Measurements from ENCODE around the gene ZNRD2.

The ZNRD2 gene

DNA sequence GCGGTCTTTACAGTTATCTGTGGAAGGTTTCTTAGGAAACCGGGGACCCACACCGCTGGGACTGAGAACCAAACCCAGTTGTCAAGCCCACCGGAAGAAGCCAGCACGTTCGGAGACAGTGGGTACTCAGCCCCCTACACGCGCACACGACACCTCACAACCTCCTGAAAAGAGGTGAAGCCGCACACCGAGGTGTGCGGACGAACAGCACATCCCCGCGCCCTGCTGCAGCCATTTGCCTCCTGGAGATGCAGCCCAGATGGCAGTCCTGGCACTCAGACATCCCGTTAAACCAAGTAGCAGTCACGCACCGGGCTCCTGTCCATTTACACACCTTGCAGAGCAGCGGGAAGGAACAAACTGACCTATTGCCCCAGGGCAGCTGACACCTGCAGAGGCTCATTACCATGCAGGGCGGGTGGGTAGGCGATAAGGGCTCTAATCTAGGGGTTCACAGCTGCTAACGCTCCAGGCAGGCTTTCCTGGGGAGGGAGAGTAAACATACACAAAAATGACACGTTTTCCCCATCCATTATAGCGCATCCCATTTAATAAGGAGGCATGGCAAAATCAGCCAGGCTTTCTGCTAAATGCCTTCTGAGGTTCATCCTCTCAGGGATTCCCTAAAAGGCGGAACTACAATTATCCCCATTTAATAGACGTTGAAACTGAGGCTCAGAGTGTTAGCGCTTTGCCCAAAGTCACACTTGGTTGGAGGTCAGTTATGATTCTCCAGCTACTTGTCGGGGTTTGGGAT lies 4.7 kb downstream of the ZNRD2 start:
- DNase-seq, result no peak

DNA sequence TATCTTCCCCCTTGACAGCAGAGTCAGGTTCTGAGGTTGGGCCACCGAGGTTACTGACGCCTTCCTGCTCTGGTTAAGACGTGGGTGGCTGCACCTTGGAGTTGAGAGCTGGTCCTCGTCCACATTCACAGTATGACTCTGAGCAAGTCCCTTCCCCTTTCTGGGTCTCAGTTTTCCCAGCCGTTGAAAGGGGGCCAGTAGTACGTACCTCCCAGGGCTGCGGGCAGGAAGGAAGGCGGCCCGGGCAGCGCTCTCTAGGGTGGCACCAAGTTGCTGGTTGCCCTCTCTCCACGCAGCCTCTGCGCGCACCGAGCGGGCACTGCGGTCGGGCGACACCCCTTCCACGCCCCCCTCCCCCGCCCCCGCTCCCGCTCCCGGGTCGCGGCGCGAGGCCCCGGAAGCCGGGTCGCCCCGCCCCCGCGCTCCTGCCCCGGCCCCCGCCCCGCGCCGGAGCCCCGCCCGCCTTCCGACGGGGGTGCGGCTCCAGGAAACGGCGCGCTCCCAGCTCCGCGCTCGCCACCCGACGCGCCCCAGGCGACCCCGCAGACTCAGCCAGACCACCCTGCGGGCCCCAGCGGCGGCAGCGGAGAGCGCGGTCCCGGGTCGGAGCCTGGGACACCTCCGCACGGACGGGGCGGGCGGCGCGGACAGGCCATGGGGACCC lies 5.4 kb downstream of the ZNRD2 start, which contains the start of gene EHBP1L1:
Gene EHBP1L1 (plus strand): TSS at position 486 of the 664 bp plus-strand sequence. CDS start 250 bp downstream, outside the sequence.
- DNase-seq, result no peak

GRCh38 chr11:65576232-65576866 lies 6.1 kb downstream of the ZNRD2 start:
- DNase-seq, result no peak

DNA sequence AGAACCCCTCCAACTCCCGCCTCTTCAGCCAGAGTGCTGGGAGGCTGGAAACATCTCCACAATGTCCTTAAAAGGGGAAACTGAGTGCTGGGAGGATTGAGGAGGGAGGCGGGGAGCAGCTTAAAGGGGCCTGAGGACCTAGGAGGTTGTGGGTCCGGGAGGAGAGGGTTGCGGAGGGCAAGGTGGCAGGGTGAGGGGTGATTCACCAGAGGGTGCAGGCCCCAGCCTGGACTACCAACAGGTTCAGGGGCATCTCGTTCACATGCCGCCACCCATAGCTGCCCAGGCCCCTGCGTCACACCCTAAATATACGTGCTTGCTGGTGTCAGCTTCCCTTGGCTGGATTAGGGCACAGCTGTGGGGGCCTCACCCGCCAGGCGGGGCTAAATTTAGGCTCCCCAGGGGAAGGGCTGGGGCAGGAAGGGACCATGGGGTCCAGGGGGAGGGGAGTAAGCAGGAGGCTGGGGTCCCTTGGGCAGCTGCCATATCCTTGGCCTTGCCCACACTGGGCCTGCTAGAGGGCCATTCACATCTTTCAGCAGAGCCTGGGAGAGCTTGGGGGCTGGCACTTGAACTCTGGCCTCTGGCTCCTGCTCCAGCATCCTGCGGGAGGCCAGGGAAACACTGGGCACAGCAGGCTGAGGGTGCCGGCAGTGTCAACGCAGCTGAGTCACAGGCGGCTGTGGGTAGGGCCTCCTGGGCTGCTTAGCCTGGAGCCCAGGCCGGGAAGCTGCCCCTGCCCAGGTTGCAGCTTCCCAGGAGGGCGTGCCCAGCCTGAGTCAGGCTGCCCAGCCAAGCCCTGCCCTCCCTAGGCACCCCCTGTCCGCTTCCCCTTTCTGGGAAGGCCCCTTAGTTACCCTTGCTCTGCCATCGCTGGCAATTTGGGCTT lies 6.8 kb downstream of the ZNRD2 start:
- no peak for DNase-seq

- no peak for DNase-seq
Observed at GRCh38 chr11:65577756-65578109, 7.5 kb downstream of the ZNRD2 start.

GRCh38 chr11:65578134-65578533 lies 7.9 kb downstream of the ZNRD2 start:
- no peak for DNase-seq

DNA sequence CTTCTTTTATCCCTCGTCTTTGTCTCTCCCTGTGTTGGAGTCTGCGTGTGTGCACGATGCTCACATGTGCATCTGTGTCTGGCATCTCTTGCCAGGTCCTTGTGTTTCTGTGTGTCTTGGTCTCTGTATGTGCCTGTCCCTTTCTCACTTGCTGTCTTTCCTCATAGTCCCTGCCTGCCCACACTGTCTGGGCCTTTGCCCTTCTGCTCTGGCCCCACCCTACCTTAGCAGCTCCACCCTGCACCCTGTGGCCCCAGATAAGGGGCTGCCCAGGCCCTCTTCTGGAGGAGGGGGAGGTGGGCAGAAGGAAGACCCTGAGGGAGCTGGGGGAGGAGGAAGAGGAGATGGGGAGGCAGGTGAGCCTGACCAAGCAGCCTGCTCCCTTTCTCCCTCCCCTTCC lies 8.4 kb downstream of the ZNRD2 start:
- DNase-seq, result no peak

DNA sequence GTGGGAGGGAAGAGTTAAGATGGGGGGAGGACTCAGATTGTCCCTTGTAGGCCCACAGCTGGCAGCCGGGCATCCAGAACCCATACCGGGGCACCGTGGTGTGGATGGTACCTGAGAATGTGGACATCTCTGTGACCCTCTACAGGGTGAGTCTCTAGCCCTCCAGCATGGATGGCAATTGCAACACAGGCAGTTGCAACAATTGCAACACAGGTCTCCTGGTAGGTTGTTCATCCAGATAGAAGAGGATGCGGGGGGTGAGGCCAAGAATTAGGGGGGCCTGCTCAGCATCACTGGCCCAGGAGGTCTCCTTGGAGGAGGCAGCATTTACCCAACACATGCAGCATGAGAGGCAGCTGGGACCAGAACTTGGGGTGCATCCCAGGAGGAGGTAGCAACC lies 9.0 kb downstream of the ZNRD2 start:
- DNase-seq, result no peak

GRCh38 chr11:65580031-65580692 lies 9.9 kb downstream of the ZNRD2 start:
- no peak for DNase-seq

- no peak for DNase-seq
Observed at GRCh38 chr11:65580756-65581155, 10.5 kb downstream of the ZNRD2 start.

- no peak for DNase-seq
Observed at GRCh38 chr11:65581928-65582327, 11.7 kb downstream of the ZNRD2 start.

DNA sequence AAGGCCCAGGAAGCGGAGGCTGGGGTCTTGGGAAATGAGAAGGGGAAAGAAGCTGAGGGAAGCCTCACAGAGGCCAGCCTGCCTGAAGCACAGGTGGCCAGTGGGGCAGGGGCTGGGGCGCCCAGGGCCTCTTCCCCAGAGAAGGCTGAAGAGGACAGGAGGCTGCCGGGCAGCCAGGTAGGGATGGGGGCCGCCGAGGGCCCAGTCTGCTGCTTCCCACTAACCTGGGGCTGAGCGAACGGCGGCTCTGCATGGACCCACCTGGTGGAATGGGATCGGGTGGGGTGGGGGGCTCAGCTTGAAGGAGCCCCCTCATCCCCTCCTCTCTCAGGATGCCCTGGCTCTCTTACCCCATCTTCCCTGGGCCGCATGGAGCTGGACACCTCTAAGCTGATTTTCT lies 13.3 kb downstream of the ZNRD2 start:
- no peak for DNase-seq

DNA sequence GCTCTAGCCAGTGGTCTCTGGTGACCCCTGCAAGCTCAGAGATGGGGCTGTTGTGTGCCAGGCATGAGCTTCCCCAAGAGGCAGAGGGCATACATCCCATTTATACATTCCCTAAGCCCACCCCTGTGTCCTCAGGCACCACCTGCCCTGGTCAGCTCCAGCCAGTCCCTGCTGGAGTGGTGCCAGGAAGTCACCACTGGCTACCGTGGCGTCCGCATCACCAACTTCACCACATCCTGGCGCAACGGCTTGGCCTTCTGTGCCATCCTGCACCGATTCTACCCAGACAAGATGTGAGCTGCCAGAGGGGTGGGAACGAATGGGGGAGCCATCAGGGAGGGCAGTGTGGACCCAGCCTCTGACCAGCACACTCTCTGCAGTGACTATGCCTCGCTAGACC lies 13.8 kb downstream of the ZNRD2 start:
- DNase-seq, result no peak

- no peak for DNase-seq
Observed at GRCh38 chr11:65584723-65585171, 14.5 kb downstream of the ZNRD2 start.

DNA sequence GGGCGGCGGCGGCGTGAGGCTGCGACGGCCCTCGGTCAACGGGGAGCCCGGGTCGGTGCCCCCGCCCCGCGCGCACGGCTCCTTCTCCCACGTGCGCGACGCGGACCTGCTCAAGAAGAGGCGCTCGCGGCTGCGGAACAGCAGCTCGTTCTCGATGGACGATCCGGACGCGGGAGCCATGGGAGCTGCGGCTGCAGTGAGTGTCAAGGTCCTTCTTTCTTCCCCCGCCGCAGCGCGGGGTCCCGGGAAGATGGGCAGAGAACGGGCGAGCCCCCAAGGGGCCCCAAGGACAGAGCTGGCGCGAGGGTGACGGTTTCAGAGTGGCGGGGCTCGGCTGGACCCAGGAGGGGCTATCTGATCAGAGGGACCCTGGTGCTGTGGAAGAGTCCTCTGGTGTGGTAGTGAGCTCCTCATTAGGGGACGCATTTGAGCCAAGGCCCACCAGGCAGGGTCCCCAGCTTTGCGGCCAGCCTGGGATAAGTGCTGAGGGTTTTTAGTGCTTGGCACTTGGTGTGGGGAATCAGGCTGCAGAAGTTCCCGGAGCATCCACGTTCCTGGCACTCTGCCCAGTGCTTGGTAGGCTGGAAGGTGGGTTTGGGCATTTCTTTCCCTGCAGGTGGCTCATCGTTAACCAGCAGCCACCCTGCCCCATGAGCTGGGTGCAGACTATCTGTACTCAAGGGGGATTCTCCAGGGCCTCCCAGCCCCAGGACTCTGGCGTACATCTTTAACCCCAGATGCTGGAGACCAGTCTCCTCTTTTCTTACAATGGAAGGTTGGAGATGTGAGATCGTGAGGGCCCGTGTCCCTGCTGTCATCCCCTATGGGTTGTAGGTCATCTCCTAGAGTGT lies 15.3 kb downstream of the ZNRD2 start:
- DNase-seq, result no peak

DNA sequence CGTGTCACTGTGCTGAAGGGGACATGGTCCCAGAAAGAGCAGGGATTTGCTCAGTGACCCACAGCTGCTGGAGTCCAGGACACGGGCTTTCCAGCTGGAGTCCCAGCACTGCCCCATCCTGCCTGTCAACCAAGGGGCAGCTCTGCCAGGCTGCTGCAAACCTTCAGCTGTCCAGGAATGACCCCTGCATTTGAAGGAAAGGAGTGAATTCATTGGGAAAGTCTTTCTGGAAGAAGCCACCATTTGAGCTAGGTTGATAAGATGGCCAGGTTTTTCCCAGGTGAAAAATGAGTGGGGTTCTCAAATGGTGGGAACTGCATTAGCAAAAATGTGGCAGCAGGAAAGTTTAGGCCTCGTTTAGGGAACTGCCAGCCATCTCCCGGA lies 16.0 kb downstream of the ZNRD2 start:
- DNase-seq, result no peak

- DNase-seq, result no peak
Observed at GRCh38 chr11:65586676-65587075, 16.4 kb downstream of the ZNRD2 start.

DNA sequence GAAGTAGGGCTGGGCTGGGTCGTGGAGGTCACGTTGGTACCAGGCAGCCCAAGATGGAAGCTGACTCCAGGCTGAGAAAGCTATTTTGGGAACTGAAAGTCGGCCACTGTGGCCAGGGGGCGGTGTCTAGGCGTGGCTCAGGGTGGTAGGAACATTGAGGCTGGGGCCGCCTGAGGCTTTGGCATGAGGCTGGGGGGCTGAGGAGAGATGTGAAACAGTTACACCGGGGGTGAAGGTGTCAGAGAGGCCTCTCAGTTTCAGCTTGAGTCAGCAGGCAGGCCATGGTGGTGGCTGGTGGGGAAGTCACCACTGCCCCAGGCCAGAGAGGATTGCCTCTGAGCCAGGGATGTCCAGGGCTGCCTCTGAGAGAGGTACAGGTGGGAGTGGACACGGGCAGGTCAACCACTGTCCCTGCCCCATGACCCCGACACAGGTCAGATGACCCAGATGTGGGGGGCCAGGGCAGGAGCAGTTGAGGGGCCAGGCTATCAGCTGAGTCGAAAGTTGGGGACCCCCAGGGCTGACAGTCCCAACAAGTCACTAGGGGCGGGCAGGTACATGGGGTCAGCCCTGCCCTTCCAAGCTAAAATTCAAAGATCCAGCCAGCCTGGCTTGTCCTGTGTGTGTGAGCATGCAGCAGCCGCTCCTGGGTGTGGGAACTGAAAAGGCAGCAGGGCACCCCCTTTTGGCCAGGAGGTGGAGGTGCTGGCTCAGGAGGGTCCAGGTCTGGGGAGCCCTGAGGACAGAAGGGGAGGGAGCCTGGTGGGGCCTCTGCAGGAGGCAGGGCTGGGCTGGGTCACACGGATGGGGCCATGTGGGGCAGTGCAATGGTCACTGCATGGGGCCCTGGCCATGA lies 18.1 kb downstream of the ZNRD2 start:
- DNase-seq, result no peak

- no peak for DNase-seq
Observed at GRCh38 chr11:65589444-65590239, 19.4 kb downstream of the ZNRD2 start.

Measured in NCI-H1092 (cell line).